HG02943 (cell line): ENCODE data around the gene CDK5RAP3.

Experiments used
- ATAC-seq: cut with Tn5 transposase; IDR thresholded peaks from one replicate; pipeline ENCODE4 v1.9.1; 2021; ENCODE audit warnings: mild to moderate bottlenecking, low read depth, moderate library complexity; ENCODE audit not compliant: unreplicated experiment

Gene CDK5RAP3

GRCh38 chr17:47948706-47949196 is 22.2 kb upstream of the CDK5RAP3 start:
- no peak for ATAC-seq

- ATAC-seq: no peak
Observed at GRCh38 chr17:47949197-47949759, 21.6 kb upstream of the CDK5RAP3 start.

- ATAC-seq: no peak
Observed at GRCh38 chr17:47949946-47950345, 21.0 kb upstream of the CDK5RAP3 start.

GRCh38 chr17:47950448-47950847 is 20.5 kb upstream of the CDK5RAP3 start:
- ATAC-seq: no peak

- no peak for ATAC-seq
Observed at GRCh38 chr17:47952171-47953021, 18.5 kb upstream of the CDK5RAP3 start.

GRCh38 chr17:47953909-47954308 is 17.0 kb upstream of the CDK5RAP3 start:
- ATAC-seq: no peak

- no peak for ATAC-seq
Observed at GRCh38 chr17:47955497-47956461, 15.1 kb upstream of the CDK5RAP3 start.

- ATAC-seq: no peak
Observed at GRCh38 chr17:47956791-47957590, 13.9 kb upstream of the CDK5RAP3 start.

GRCh38 chr17:47957591-47958490 is 13.1 kb upstream of the CDK5RAP3 start, which contains the start of gene PRR15L:
TSS of gene PRR15L (minus strand) at chr17:47957883. CDS start at chr17:47953234, 4,649 bp downstream.
- no peak for ATAC-seq

GRCh38 chr17:47959825-47960655 is 10.9 kb upstream of the CDK5RAP3 start:
- no peak for ATAC-seq

- no peak for ATAC-seq
Observed at GRCh38 chr17:47961406-47961805, 9.5 kb upstream of the CDK5RAP3 start.

- no peak for ATAC-seq
Observed at GRCh38 chr17:47962901-47963300, 8.0 kb upstream of the CDK5RAP3 start.

- ATAC-seq: no peak
Observed at GRCh38 chr17:47964856-47965255, 6.1 kb upstream of the CDK5RAP3 start.

- ATAC-seq: no peak
Observed at GRCh38 chr17:47966079-47966519, 4.8 kb upstream of the CDK5RAP3 start.

- no peak for ATAC-seq
Observed at GRCh38 chr17:47967607-47968252, 3.2 kb upstream of the CDK5RAP3 start.

GRCh38 chr17:47968836-47969235 is 2.1 kb upstream of the CDK5RAP3 start:
- ATAC-seq: no peak

- no peak for ATAC-seq
Observed at GRCh38 chr17:47969930-47970724, 786 bp upstream of the CDK5RAP3 start.
